ENCODE measurements around the gene FOXB2.
A peak's percentile ranks its signal among the peaks of the same experiment; 100 is the strongest.

FOXB2 gene

DNA sequence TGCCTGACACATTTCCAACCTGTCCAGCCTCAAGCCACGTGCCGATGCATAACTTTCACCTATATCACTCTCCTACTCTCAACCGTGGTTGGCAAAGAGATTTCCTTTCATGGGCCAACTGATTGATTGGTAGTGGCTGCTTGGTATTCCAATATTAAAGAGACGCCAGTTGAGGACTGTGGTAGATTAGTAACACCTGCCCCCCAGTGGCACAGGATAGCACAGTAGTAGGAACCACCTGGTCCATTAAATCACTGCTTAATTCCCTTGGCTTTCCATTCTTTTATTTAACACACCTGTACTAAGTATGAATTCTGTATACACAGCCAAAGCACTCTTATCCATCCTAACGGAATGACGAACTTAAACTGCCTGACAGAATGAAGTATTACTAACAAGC is 19.1 kb upstream of the FOXB2 start:
- no peak overlapping the region for H3K9ac ChIP-seq (ENCODE audit: low read depth, low read length)
- H3K36me3 ChIP-seq (ENCODE audit: insufficient read depth, low read length): no peaks in the 10 kb centered on the region
- H3K4me1 ChIP-seq (ENCODE audit: insufficient read depth, low read length): no peaks in the 10 kb centered on the region
- no peak overlapping the region for H3K4me3 ChIP-seq (ENCODE audit: low read length)
- no peaks in the 10 kb centered on the region for H3K9me3 ChIP-seq (ENCODE audit: insufficient read depth, low read depth, low read length)
- WGBS: 90% methylated on average over 6 of the region's 6 CpGs
- H3K27ac ChIP-seq (ENCODE audit: low read depth, low read length): no peak overlapping the region
- H3K27me3 ChIP-seq (ENCODE audit: insufficient read depth, low read length): no peaks in the 10 kb centered on the region

GRCh38 chr9:77003366-77003765 is 16.1 kb upstream of the FOXB2 start:
- no peaks in the 10 kb centered on the region for H3K4me1 ChIP-seq (ENCODE audit: insufficient read depth, low read length)
- H3K27me3 ChIP-seq (ENCODE audit: insufficient read depth, low read length): no peaks in the 10 kb centered on the region
- 95% methylated on average over 3 of the region's 3 CpGs for WGBS
- no peak overlapping the region for H3K27ac ChIP-seq (ENCODE audit: low read depth, low read length)
- H3K36me3 ChIP-seq (ENCODE audit: insufficient read depth, low read length): no peaks in the 10 kb centered on the region
- no peak overlapping the region for H3K4me3 ChIP-seq (ENCODE audit: low read length)
- no peaks in the 10 kb centered on the region for H3K9me3 ChIP-seq (ENCODE audit: insufficient read depth, low read depth, low read length)
- H3K9ac ChIP-seq (ENCODE audit: low read depth, low read length): no peak overlapping the region

DNA sequence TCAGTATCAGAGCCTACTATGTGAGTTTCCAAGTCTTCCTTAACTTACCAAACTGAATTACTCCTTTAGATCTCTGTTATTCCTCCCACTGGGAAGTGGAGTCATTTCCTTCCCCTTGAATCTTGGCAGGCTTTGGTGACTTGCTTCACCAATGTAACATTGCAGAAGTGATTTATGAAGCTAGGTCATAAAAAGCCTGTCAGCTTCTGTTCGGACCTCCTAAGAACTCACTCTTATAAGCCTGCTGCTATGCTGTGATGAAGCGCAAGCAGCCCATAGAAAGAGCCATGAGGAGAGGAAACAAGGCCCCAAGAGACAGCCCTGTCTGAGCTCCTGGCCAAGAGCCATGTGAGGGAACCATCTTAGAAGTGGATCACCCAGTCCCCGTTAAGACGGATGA is 14.2 kb upstream of the FOXB2 start:
- Histone ChIP-seq H3K27me3 (ENCODE audit: insufficient read depth, low read length) (peaks cover 6% of the 10 kb centered on the region), H3K9ac (ENCODE audit: low read depth, low read length) (no peak overlapping the region), H3K4me3 (ENCODE audit: low read length) (no peak overlapping the region), H3K9me3 (ENCODE audit: insufficient read depth, low read depth, low read length) (no peaks in the 10 kb centered on the region), H3K27ac (ENCODE audit: low read depth, low read length) (no peak overlapping the region), H3K4me1 (ENCODE audit: insufficient read depth, low read length) (no peaks in the 10 kb centered on the region), H3K36me3 (ENCODE audit: insufficient read depth, low read length) (no peaks in the 10 kb centered on the region)
- WGBS: 94% methylated on average over 4 of the region's 4 CpGs

DNA sequence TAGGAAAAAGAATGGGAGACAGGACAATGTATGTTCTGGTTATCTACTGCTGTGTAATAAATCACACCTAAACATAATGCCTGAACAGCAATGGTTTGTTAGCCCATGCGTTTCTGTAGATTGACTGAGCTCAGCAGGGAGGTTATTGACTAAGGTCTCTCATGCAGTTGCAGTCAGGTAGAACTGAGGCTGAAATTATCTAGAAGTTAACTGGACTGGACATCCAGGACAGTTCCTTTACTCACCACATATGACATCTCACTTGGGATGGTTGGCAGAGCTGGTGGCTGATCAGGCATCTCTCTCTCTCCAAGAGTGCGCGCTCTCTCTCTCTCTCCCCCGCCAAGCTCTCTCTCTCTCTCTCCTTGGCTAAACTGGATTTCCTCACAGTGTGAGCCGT is 8.9 kb upstream of the FOXB2 start:
- Histone ChIP-seq H3K9me3 (ENCODE audit: insufficient read depth, low read depth, low read length) (no peaks in the 10 kb centered on the region), H3K27ac (ENCODE audit: low read depth, low read length) (no peak overlapping the region), H3K4me1 (ENCODE audit: insufficient read depth, low read length) (peaks cover 31% of the 10 kb centered on the region; the same call in 1 of the 2 replicates), H3K27me3 (ENCODE audit: insufficient read depth, low read length) (peaks cover 59% of the 10 kb centered on the region), H3K36me3 (ENCODE audit: insufficient read depth, low read length) (no peaks in the 10 kb centered on the region), H3K9ac (ENCODE audit: low read depth, low read length) (no peak overlapping the region), H3K4me3 (ENCODE audit: low read length) (no peak overlapping the region)
- 81% methylated on average over 4 of the region's 5 CpGs for WGBS

- Histone ChIP-seq H3K9me3 (ENCODE audit: insufficient read depth, low read depth, low read length) (no peaks in the 10 kb centered on the region), H3K4me1 (ENCODE audit: insufficient read depth, low read length) (peaks cover 34% of the 10 kb centered on the region; the same call in 1 of the 2 replicates), H3K36me3 (ENCODE audit: insufficient read depth, low read length) (no peaks in the 10 kb centered on the region), H3K9ac (ENCODE audit: low read depth, low read length) (0 out of 2 replicates have a peak overlapping the region, but pooled peaks have one; percentile 44), H3K27ac (ENCODE audit: low read depth, low read length) (no peak overlapping the region), H3K27me3 (ENCODE audit: insufficient read depth, low read length) (peaks cover 76% of the 10 kb centered on the region), H3K4me3 (ENCODE audit: low read length) (peak overlapping the region; percentile 54)
- WGBS: 2% methylated on average over 42 of the region's 42 CpGs
Measured at GRCh38 chr9:77011973-77012821, 7.3 kb upstream of the FOXB2 start.

GRCh38 chr9:77013206-77013931 is 6.1 kb upstream of the FOXB2 start:
- no peak overlapping the region for H3K9ac ChIP-seq (ENCODE audit: low read depth, low read length)
- 18% methylated on average over 12 of the region's 21 CpGs for WGBS
- no peak overlapping the region for H3K27ac ChIP-seq (ENCODE audit: low read depth, low read length)
- peak overlapping the region; percentile 50 for H3K4me3 ChIP-seq (ENCODE audit: low read length)
- H3K9me3 ChIP-seq (ENCODE audit: insufficient read depth, low read depth, low read length): no peaks in the 10 kb centered on the region
- peaks cover 36% of the 10 kb centered on the region; the same call in 1 of the 2 replicates for H3K4me1 ChIP-seq (ENCODE audit: insufficient read depth, low read length)
- peaks cover 88% of the 10 kb centered on the region for H3K27me3 ChIP-seq (ENCODE audit: insufficient read depth, low read length)
- H3K36me3 ChIP-seq (ENCODE audit: insufficient read depth, low read length): no peaks in the 10 kb centered on the region

DNA sequence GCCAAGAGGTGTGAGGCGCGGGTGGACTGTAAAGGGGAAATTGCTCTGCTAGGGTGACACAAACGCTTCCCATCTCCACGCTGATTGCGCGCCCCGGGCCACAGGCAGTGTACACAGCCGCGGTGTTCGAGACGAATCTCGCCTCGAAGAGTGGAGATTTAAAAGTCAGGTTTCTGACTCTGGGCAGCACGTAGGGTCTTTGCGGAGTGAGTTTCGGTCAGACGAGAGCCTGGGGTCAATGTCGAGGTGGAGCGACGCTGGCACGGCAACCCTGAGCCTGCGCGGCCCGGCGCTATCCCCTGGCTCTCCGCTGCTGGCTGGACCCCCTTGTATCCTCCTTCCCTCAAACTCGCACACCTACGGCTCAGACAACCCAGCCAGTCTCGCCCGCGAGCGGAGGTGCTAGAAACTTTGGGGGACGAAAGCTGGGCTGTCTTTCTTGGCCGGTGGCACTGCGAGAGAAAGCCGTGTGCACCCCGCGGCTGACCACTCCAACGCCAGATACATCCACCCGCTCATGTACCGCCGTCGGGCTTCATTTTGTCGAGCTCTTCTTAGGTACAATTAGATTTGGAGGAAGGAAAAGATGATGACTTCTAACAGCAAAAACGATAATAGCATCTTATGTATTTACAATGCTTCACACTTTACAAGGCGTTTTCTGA is 5.4 kb upstream of the FOXB2 start:
- Histone ChIP-seq H3K4me3 (ENCODE audit: low read length) (peak overlapping the region; percentile 50), H3K9me3 (ENCODE audit: insufficient read depth, low read depth, low read length) (no peaks in the 10 kb centered on the region), H3K9ac (ENCODE audit: low read depth, low read length) (no peak overlapping the region), H3K36me3 (ENCODE audit: insufficient read depth, low read length) (no peaks in the 10 kb centered on the region), H3K27ac (ENCODE audit: low read depth, low read length) (no peak overlapping the region), H3K4me1 (ENCODE audit: insufficient read depth, low read length) (peaks cover 36% of the 10 kb centered on the region; the same call in 1 of the 2 replicates), H3K27me3 (ENCODE audit: insufficient read depth, low read length) (peaks cover 95% of the 10 kb centered on the region)
- 2% methylated on average over 43 of the region's 46 CpGs for WGBS

- H3K4me1 ChIP-seq (ENCODE audit: insufficient read depth, low read length): peaks cover 36% of the 10 kb centered on the region; the same call in 1 of the 2 replicates
- H3K9me3 ChIP-seq (ENCODE audit: insufficient read depth, low read depth, low read length): no peaks in the 10 kb centered on the region
- WGBS: under 1% methylated on average over 38 of the region's 38 CpGs
- H3K36me3 ChIP-seq (ENCODE audit: insufficient read depth, low read length): no peaks in the 10 kb centered on the region
- H3K4me3 ChIP-seq (ENCODE audit: low read length): peak overlapping the region; percentile 50
- H3K27me3 ChIP-seq (ENCODE audit: insufficient read depth, low read length): peaks cover 100% of the 10 kb centered on the region
- no peak overlapping the region for H3K9ac ChIP-seq (ENCODE audit: low read depth, low read length)
- no peak overlapping the region for H3K27ac ChIP-seq (ENCODE audit: low read depth, low read length)
Measured at GRCh38 chr9:77014597-77015263, 4.7 kb upstream of the FOXB2 start.

- H3K27me3 ChIP-seq (ENCODE audit: insufficient read depth, low read length): peaks cover 100% of the 10 kb centered on the region
- under 1% methylated on average over 29 of the region's 31 CpGs for WGBS
- H3K27ac ChIP-seq (ENCODE audit: low read depth, low read length): no peak overlapping the region
- H3K9me3 ChIP-seq (ENCODE audit: insufficient read depth, low read depth, low read length): no peaks in the 10 kb centered on the region
- H3K36me3 ChIP-seq (ENCODE audit: insufficient read depth, low read length): no peaks in the 10 kb centered on the region
- no peak overlapping the region for H3K9ac ChIP-seq (ENCODE audit: low read depth, low read length)
- peak overlapping the region; percentile 50 for H3K4me3 ChIP-seq (ENCODE audit: low read length)
- peaks cover 36% of the 10 kb centered on the region; the same call in 1 of the 2 replicates for H3K4me1 ChIP-seq (ENCODE audit: insufficient read depth, low read length)
Measured at GRCh38 chr9:77015327-77016048, 4.0 kb upstream of the FOXB2 start.

DNA sequence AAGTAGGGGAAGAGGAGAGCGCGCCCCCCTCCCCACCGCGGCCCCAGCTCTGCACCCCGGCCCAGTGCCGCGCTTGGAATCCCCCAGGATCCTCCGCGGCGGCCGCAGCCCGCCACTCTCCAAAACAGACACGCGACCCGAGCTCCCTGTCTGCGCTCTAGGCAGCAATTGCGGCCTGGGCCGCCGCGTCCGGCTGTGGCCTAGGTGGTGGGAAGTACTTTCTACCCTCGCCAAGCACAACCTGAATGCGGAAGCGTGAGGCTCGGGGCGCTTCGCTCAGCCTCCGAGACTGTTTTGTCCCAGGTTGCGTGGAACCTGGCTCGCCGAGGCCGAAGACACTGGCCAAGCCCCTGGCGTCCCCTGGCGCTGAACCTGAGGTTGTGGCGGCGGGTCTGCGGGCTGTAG is 3.3 kb upstream of the FOXB2 start:
- peak overlapping the region; percentile 50 for H3K4me3 ChIP-seq (ENCODE audit: low read length)
- no peak overlapping the region for H3K27ac ChIP-seq (ENCODE audit: low read depth, low read length)
- under 1% methylated on average over 37 of the region's 37 CpGs for WGBS
- no peaks in the 10 kb centered on the region for H3K36me3 ChIP-seq (ENCODE audit: insufficient read depth, low read length)
- H3K27me3 ChIP-seq (ENCODE audit: insufficient read depth, low read length): peaks cover 100% of the 10 kb centered on the region
- H3K9ac ChIP-seq (ENCODE audit: low read depth, low read length): no peak overlapping the region
- H3K9me3 ChIP-seq (ENCODE audit: insufficient read depth, low read depth, low read length): no peaks in the 10 kb centered on the region
- peaks cover 38% of the 10 kb centered on the region; the same call in 1 of the 2 replicates for H3K4me1 ChIP-seq (ENCODE audit: insufficient read depth, low read length)
